Tibial nerve (tissue), 4 donors: Measurements from ENCODE around the gene ING4.
"Not testable (repeated sequence)": the region's sequence is repeated elsewhere in the genome, so short reads cannot be mapped to it uniquely, and the experiment has no call there.

Experiments
- EP300 ChIP-seq, 2 donors: sonication (generic); formaldehyde crosslinking; IDR thresholded peaks; one replicate each; pipeline ENCODE4 v1.6.1; 2017; ENCODE audit warnings: antibody characterized with exemption in 2 of 2, mild to moderate bottlenecking in 1 of 2
- POLR2A ChIP-seq, 2 donors: fragments of 450-650 bp; IDR thresholded peaks; one replicate each; pipeline ENCODE4 v1.6.1; 2017; ENCODE audit warnings: antibody characterized with exemption in 2 of 2, mild to moderate bottlenecking in 2 of 2, moderate library complexity in 2 of 2
- TF ChIP-seq, protein P1 (sequence below), 5 experiments: fragments of 200-600 bp in 3 of 5; fragments of 450-650 bp in 2 of 5; sonication (generic) in 3 of 5; IDR thresholded peaks; one replicate each; pipeline ENCODE4 v1.5.1; 2016 to 2019; ENCODE audit warnings: antibody characterized with exemption in 5 of 5, mild to moderate bottlenecking in 3 of 5, moderate library complexity in 2 of 5

DNA sequence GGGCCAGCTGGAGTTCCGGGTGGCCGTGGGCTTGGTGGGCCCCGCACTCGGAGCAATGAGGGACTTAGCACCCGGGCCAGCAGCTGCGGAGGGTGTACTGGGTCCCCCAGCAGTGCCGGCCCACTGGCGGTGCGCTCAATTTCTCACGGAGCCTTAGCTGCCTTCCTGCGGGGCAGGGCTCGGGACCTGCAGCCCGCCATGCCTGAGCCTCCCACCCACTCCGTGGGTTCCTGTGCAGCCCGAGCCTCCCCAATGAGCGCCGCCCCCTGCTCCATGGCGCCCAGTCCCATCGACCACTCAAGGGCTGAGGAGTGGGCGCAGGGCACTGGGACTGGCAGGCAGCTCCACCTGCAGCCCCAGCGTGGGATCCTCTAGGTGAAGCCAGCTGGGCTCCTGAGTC, 45.4 kb upstream of the ING4 start:
- TF ChIP-seq, protein P1, sequence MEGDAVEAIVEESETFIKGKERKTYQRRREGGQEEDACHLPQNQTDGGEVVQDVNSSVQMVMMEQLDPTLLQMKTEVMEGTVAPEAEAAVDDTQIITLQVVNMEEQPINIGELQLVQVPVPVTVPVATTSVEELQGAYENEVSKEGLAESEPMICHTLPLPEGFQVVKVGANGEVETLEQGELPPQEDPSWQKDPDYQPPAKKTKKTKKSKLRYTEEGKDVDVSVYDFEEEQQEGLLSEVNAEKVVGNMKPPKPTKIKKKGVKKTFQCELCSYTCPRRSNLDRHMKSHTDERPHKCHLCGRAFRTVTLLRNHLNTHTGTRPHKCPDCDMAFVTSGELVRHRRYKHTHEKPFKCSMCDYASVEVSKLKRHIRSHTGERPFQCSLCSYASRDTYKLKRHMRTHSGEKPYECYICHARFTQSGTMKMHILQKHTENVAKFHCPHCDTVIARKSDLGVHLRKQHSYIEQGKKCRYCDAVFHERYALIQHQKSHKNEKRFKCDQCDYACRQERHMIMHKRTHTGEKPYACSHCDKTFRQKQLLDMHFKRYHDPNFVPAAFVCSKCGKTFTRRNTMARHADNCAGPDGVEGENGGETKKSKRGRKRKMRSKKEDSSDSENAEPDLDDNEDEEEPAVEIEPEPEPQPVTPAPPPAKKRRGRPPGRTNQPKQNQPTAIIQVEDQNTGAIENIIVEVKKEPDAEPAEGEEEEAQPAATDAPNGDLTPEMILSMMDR (IDR thresholded peaks at IDR 0.05), result not testable (repeated sequence)
- not testable (repeated sequence) for TF ChIP-seq POLR2A, EP300 (IDR thresholded peaks at IDR 0.05)
